DOHH2 (cell line): ENCODE measurements around the gene PPP3CA.

Experiments used
- CTCF ChIP-seq: fragments of 200-600 bp; sonication (generic); IDR thresholded peaks from one replicate; pipeline ENCODE4 v1.5.1; 2014; ENCODE audit warnings: antibody characterized with exemption, mild to moderate bottlenecking, low read depth, low read length; ENCODE audit not compliant: poor library complexity, severe bottlenecking
- EZH2phosphoT487 ChIP-seq: fragments of 200-600 bp; sonication (generic); IDR thresholded peaks from 2 replicates; pipeline ENCODE4 v1.6.1; 2017; ENCODE audit warnings: borderline replicate concordance, mild to moderate bottlenecking, antibody characterized with exemption, low read length, moderate library complexity, mixed read lengths

GRCh38 chr4:101163936-101164335 lies 183.4 kb downstream of the PPP3CA start:
- TF ChIP-seq CTCF (no peak), EZH2phosphoT487 (no peak)
